HEK293 (cell line): ENCODE data around the gene SHOC2.
A peak's percentile ranks its signal among the peaks of the same experiment; 100 is the strongest.

Experiments
- CTCF ChIA-PET: fragments of 350-600 bp; formaldehyde crosslinking; extraction: SDS; loops from one replicate; lab custom pipeline; 2021; ENCODE audit warnings: antibody characterized with exemption; lab: Yijun Ruan, JAX
- POLR2A ChIA-PET: fragments of 300-600 bp; formaldehyde crosslinking; extraction: SDS; loops from one replicate; lab custom pipeline; 2020; ENCODE audit warnings: antibody characterized with exemption, inconsistent platforms; lab: Yijun Ruan, JAX
- H3K27ac ChIP-seq: fragments of 200-500 bp; sonication (Bioruptor generic); 2 replicates; pipeline ENCODE4 v1.5.1; 2014; ENCODE audit warnings: low read depth, low read length, control low read depth, inconsistent platforms; ENCODE audit errors: extremely low read depth
- H3K36me3 ChIP-seq, 2 experiments: fragments of 200-500 bp in 1 of 2; sonication (Bioruptor generic) in 1 of 2; 1 replicate in 1 of 2; 2 replicates in 1 of 2; pipeline ENCODE4 v1.5.1; 2014 to 2017; ENCODE audit warnings: inconsistent platforms in 2 of 2, low read length in 2 of 2; ENCODE audit not compliant: control insufficient read depth in 2 of 2, insufficient read depth in 1 of 2
- H3K4me1 ChIP-seq: fragments of 200-500 bp; sonication (Bioruptor generic); 2 replicates; pipeline ENCODE4 v1.5.1; 2014; ENCODE audit warnings: mild to moderate bottlenecking, low read length, inconsistent platforms; ENCODE audit not compliant: control insufficient read depth, insufficient read depth
- H3K4me3 ChIP-seq: 2 replicates; pipeline ENCODE4 v1.5.1; 2011; ENCODE audit warnings: low read depth, mild to moderate bottlenecking, control low read depth, low read length, moderate library complexity
- H3K9me3 ChIP-seq: fragments of 200-500 bp; sonication (Bioruptor generic); 2 replicates; pipeline ENCODE4 v1.5.1; 2014; ENCODE audit warnings: low read depth, low read length, inconsistent platforms; ENCODE audit not compliant: control insufficient read depth, insufficient read depth
- CTCF ChIP-seq: fragments of 450-650 bp; formaldehyde crosslinking; IDR thresholded peaks from 2 replicates; pipeline ENCODE4 v1.5.1; 2016; ENCODE audit warnings: missing biosample characterization, missing genetic modification characterization
- GLIS2 ChIP-seq: fragments of 450-650 bp; formaldehyde crosslinking; IDR thresholded peaks from 2 replicates; pipeline ENCODE4 v1.5.1; 2016; ENCODE audit warnings: missing biosample characterization, missing genetic modification characterization
- IKZF3 ChIP-seq: fragments of 450-650 bp; IDR thresholded peaks from 2 replicates; pipeline ENCODE4 v1.5.0; 2018; ENCODE audit warnings: missing biosample characterization, mild to moderate bottlenecking, missing genetic modification characterization, moderate library complexity
- KLF10 ChIP-seq: fragments of 450-650 bp; IDR thresholded peaks from 2 replicates; pipeline ENCODE4 v1.5.1; 2018; ENCODE audit warnings: missing biosample characterization, mild to moderate bottlenecking, missing genetic modification characterization
- KLF8 ChIP-seq: fragments of 450-650 bp; formaldehyde crosslinking; IDR thresholded peaks from 2 replicates; pipeline ENCODE4 v1.5.1; 2016; ENCODE audit warnings: missing biosample characterization, missing genetic modification characterization
- KLF9 ChIP-seq: fragments of 450-650 bp; formaldehyde crosslinking; IDR thresholded peaks from 2 replicates; pipeline ENCODE4 v1.5.1; 2016; ENCODE audit warnings: missing biosample characterization, missing genetic modification characterization, low read depth
- PRDM1 ChIP-seq: fragments of 450-650 bp; formaldehyde crosslinking; IDR thresholded peaks from 2 replicates; pipeline ENCODE4; 2016; ENCODE audit warnings: missing biosample characterization, missing genetic modification characterization
- PRDM6 ChIP-seq: fragments of 450-650 bp; formaldehyde crosslinking; IDR thresholded peaks from 2 replicates; pipeline ENCODE4 v1.5.1; 2017; ENCODE audit warnings: missing biosample characterization, missing genetic modification characterization
- SP3 ChIP-seq: fragments of 450-650 bp; formaldehyde crosslinking; IDR thresholded peaks from 2 replicates; pipeline ENCODE4 v1.5.1; 2016; ENCODE audit warnings: missing biosample characterization, missing genetic modification characterization
- ZFP41 ChIP-seq: fragments of 450-650 bp; formaldehyde crosslinking; IDR thresholded peaks from 2 replicates; pipeline ENCODE4 v1.5.1; 2016; ENCODE audit warnings: missing biosample characterization, missing genetic modification characterization, borderline replicate concordance
- ZNF19 ChIP-seq: fragments of 450-650 bp; formaldehyde crosslinking; IDR thresholded peaks from 2 replicates; pipeline ENCODE4; 2016; ENCODE audit warnings: missing biosample characterization, missing genetic modification characterization, low read depth
- ZNF214 ChIP-seq: fragments of 450-650 bp; formaldehyde crosslinking; IDR thresholded peaks from 2 replicates; pipeline ENCODE4 v1.5.1; 2017; ENCODE audit warnings: missing biosample characterization, mild to moderate bottlenecking, missing genetic modification characterization, borderline replicate concordance
- ZNF280D ChIP-seq: fragments of 450-650 bp; formaldehyde crosslinking; IDR thresholded peaks from 2 replicates; pipeline ENCODE4 v1.5.1; 2016; ENCODE audit warnings: missing biosample characterization, missing genetic modification characterization
- ZNF341 ChIP-seq: fragments of 450-650 bp; formaldehyde crosslinking; IDR thresholded peaks from 2 replicates; pipeline ENCODE4; 2016; ENCODE audit warnings: low read depth, missing biosample characterization, missing genetic modification characterization
- ZNF366 ChIP-seq: fragments of 450-650 bp; formaldehyde crosslinking; conservative IDR thresholded peaks from 2 replicates; pipeline ENCODE4 v1.5.1; 2016; ENCODE audit warnings: missing biosample characterization, missing genetic modification characterization
- ZNF37A ChIP-seq: fragments of 450-650 bp; IDR thresholded peaks from 2 replicates; pipeline ENCODE4 v1.5.1; 2018; ENCODE audit warnings: missing biosample characterization, missing genetic modification characterization
- ZNF394 ChIP-seq: fragments of 450-650 bp; formaldehyde crosslinking; IDR thresholded peaks from 2 replicates; pipeline ENCODE4 v1.5.1; 2016; ENCODE audit warnings: missing biosample characterization, missing genetic modification characterization, mild to moderate bottlenecking, moderate library complexity, borderline replicate concordance
- ZNF501 ChIP-seq: fragments of 450-650 bp; formaldehyde crosslinking; IDR thresholded peaks from 2 replicates; pipeline ENCODE4 v1.5.1; 2016; ENCODE audit warnings: missing biosample characterization, missing genetic modification characterization
- ZNF561 ChIP-seq: fragments of 450-650 bp; IDR thresholded peaks from 2 replicates; pipeline ENCODE4 v1.5.1; 2018; ENCODE audit warnings: missing biosample characterization, missing genetic modification characterization, borderline replicate concordance
- ZNF585B ChIP-seq: fragments of 450-650 bp; formaldehyde crosslinking; IDR thresholded peaks from 2 replicates; pipeline ENCODE4 v1.5.1; 2016; ENCODE audit warnings: missing biosample characterization, missing genetic modification characterization
- ZNF596 ChIP-seq: fragments of 450-650 bp; IDR thresholded peaks from 2 replicates; pipeline ENCODE4 v1.5.0; 2018; ENCODE audit warnings: missing biosample characterization, mild to moderate bottlenecking, missing genetic modification characterization, moderate library complexity
- ZNF600 ChIP-seq: fragments of 450-650 bp; formaldehyde crosslinking; IDR thresholded peaks from 2 replicates; pipeline ENCODE4 v1.5.1; 2016; ENCODE audit warnings: missing biosample characterization, missing genetic modification characterization
- ZNF837 ChIP-seq: fragments of 450-650 bp; formaldehyde crosslinking; IDR thresholded peaks from 2 replicates; pipeline ENCODE4 v1.5.1; 2016; ENCODE audit warnings: missing biosample characterization, missing genetic modification characterization
- TF ChIP-seq, protein P1 (sequence below): fragments of 450-650 bp; formaldehyde crosslinking; IDR thresholded peaks from 2 replicates; pipeline ENCODE4 v1.5.1; 2017; ENCODE audit warnings: missing biosample characterization, missing genetic modification characterization
- TF ChIP-seq, protein P2 (sequence below): fragments of 450-650 bp; formaldehyde crosslinking; IDR thresholded peaks from 2 replicates; pipeline ENCODE4 v1.5.1; 2016; ENCODE audit warnings: missing biosample characterization, missing genetic modification characterization

SHOC2 gene

GRCh38 chr10:110918269-110918642 lies 1.1 kb upstream of the SHOC2 start:
- no peaks in the 10 kb centered on the region for H3K36me3 ChIP-seq
- TF ChIP-seq IKZF3 (peak; percentile 92), ZNF341 (no peak), ZNF366 (tag by site-specific recombination) (peak; percentile 56), ZNF837 (tag by site-specific recombination) (no peak), PRDM6 (tag by site-specific recombination) (peak; percentile 41; the same call in 1 of the 2 replicates), PRDM1 (tag by site-specific recombination) (peak; percentile 91), KLF9 (tag by site-specific recombination) (peak; percentile 94; the same call in 1 of the 2 replicates), KLF10 (tag by site-specific recombination) (0 out of 2 replicates have a peak, but pooled peaks have one; percentile 12), SP3 (tag by site-specific recombination) (peak; percentile 89; the same call in 1 of the 2 replicates)
- TF ChIP-seq, protein P1, sequence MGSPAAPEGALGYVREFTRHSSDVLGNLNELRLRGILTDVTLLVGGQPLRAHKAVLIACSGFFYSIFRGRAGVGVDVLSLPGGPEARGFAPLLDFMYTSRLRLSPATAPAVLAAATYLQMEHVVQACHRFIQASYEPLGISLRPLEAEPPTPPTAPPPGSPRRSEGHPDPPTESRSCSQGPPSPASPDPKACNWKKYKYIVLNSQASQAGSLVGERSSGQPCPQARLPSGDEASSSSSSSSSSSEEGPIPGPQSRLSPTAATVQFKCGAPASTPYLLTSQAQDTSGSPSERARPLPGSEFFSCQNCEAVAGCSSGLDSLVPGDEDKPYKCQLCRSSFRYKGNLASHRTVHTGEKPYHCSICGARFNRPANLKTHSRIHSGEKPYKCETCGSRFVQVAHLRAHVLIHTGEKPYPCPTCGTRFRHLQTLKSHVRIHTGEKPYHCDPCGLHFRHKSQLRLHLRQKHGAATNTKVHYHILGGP, result no peak
- POLR2A ChIA-PET, result interaction anchor here (0.5 to 2.9 kb wide), 9 partner anchors 13 to 535 kb away, joined by 3 to 15 read pairs (median 6); partner anchors contain the start of gene PDCD4
- no peaks in the 10 kb centered on the region for H3K9me3 ChIP-seq
- CTCF ChIA-PET, result interaction anchor here (0.6 to 1.6 kb wide), 3 partner anchors 10 to 115 kb away, joined by 3 to 5 read pairs (median 3); no protein-coding TSS in a partner anchor
- peak overlapping the region; percentile 92 for H3K4me3 ChIP-seq
- peak overlapping the region; percentile 74 for H3K27ac ChIP-seq
- peaks cover 25% of the 10 kb centered on the region for H3K4me1 ChIP-seq

DNA sequence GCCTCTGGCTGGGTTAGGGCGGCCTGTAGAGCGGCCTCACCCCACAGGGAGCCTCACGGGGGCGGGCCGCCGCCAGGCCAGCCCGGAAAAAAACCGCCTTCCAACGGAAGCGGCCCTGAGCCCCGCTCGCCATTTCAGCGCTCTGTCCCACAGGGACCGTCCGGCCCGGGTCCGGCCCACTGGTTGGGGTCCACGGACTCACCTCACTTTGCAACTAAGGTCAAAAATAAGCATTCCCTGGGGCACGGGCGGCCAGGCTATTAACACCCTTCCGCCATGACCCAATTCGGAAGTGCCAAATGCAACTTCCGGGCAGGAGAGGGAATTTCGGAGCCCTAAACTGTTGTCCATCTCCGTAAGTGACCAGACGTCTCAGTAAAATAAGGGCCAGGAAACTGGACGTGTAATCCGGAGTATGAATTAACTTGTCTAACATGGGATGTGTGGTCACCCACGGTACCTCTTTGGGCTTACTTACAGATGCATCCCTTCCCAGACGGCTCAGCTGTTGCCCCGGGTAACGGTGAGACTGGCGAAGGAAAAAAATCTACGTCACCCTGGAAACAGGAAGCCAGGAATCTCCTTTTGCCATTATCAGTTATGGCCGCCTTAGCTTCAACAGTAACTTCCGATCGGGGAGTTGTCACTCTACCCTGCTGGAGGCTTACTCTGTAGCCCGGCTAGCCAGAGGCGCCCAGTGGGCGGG lies 608 bp upstream of the SHOC2 start, which contains the start of gene BBIP1:
TSS of gene BBIP1 (minus strand) at position 538 of the 706 bp plus-strand sequence. CDS start 1,023 bp downstream, outside the sequence.
- Histone ChIP-seq H3K4me3 (peak within 1 kb of the TSS; percentile 96), H3K36me3 (no peaks in the 10 kb centered on the region), H3K4me1 (peaks cover 29% of the 10 kb centered on the region), H3K9me3 (no peaks in the 10 kb centered on the region), H3K27ac (peak within 1 kb of the TSS; percentile 88)
- CTCF ChIA-PET, result interaction anchor here (0.6 to 1.4 kb wide), 2 partner anchors 10 to 115 kb away, joined by 3 to 5 read pairs; no protein-coding TSS in a partner anchor
- POLR2A ChIA-PET, result interaction anchor here (0.6 to 2.9 kb wide), 18 partner anchors 9 to 303 kb away, joined by 3 to 15 read pairs (median 5); partner anchors contain the start of gene PDCD4
- TF ChIP-seq ZNF501 (tag by site-specific recombination) (peak; percentile 62; the same call in 1 of the 2 replicates), ZNF280D (tag by site-specific recombination) (no peak), ZNF600 (peak; percentile 100), CTCF (no peak), ZNF585B (no peak; the same call in 1 of the 2 replicates), ZNF561 (tag by site-specific recombination) (peak; percentile 91; the same call in 1 of the 2 replicates), ZNF596 (tag by site-specific recombination) (0 out of 2 replicates have a peak, but pooled peaks have one; percentile 23), ZNF394 (peak; percentile 95; the same call in 1 of the 2 replicates), GLIS2 (peak; percentile 99), KLF8 (tag by site-specific recombination) (peak; percentile 96), ZNF19 (no peak), ZNF37A (no peak), ZFP41 (no peak), ZNF214 (no peak)
- TF ChIP-seq, protein P2, sequence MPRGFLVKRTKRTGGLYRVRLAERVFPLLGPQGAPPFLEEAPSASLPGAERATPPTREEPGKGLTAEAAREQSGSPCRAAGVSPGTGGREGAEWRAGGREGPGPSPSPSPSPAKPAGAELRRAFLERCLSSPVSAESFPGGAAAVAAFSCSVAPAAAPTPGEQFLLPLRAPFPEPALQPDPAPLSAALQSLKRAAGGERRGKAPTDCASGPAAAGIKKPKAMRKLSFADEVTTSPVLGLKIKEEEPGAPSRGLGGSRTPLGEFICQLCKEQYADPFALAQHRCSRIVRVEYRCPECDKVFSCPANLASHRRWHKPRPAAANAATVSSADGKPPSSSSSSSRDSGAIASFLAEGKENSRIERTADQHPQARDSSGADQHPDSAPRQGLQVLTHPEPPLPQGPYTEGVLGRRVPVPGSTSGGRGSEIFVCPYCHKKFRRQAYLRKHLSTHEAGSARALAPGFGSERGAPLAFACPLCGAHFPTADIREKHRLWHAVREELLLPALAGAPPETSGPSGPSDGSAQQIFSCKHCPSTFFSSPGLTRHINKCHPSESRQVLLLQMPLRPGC (tag by site-specific recombination), result no peak; the same call in 1 of the 2 replicates
